ENCODE measurements around the gene DYNC2I2.

GRCh38 chr9:128701227-128701854 lies 44.7 kb upstream of the DYNC2I2 start:
- TF ChIP-seq, protein P1, sequence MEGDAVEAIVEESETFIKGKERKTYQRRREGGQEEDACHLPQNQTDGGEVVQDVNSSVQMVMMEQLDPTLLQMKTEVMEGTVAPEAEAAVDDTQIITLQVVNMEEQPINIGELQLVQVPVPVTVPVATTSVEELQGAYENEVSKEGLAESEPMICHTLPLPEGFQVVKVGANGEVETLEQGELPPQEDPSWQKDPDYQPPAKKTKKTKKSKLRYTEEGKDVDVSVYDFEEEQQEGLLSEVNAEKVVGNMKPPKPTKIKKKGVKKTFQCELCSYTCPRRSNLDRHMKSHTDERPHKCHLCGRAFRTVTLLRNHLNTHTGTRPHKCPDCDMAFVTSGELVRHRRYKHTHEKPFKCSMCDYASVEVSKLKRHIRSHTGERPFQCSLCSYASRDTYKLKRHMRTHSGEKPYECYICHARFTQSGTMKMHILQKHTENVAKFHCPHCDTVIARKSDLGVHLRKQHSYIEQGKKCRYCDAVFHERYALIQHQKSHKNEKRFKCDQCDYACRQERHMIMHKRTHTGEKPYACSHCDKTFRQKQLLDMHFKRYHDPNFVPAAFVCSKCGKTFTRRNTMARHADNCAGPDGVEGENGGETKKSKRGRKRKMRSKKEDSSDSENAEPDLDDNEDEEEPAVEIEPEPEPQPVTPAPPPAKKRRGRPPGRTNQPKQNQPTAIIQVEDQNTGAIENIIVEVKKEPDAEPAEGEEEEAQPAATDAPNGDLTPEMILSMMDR (IDR thresholded peaks at IDR 0.05; ENCODE audit: poor library complexity): no peak
- no peak for TF ChIP-seq EZH2phosphoT487 (IDR thresholded peaks at IDR 0.05; ENCODE audit: low read depth, severe bottlenecking, unreplicated experiment)
